HG03039 (cell line): ENCODE measurements around the gene RAI1.

Source experiments
- ATAC-seq: cut with Tn5 transposase; IDR thresholded peaks from one replicate; pipeline ENCODE4 v1.9.1; 2021; ENCODE audit warnings: mild to moderate bottlenecking, moderate library complexity; ENCODE audit not compliant: unreplicated experiment

Gene RAI1

GRCh38 chr17:17713839-17714238 is 32.6 kb downstream of the RAI1 start:
- no peak for ATAC-seq

GRCh38 chr17:17714261-17714866 is 33.1 kb downstream of the RAI1 start:
- no peak for ATAC-seq

- no peak for ATAC-seq
These were observed 33.6 kb downstream of the RAI1 start for GRCh38 chr17:17714879-17715278.

GRCh38 chr17:17716837-17717523 is 35.7 kb downstream of the RAI1 start:
- no peak for ATAC-seq

GRCh38 chr17:17718251-17718650 is 37.0 kb downstream of the RAI1 start:
- ATAC-seq: no peak

- ATAC-seq: no peak
These were observed 38.1 kb downstream of the RAI1 start for GRCh38 chr17:17719199-17719940.

- no peak for ATAC-seq
These were observed 38.8 kb downstream of the RAI1 start for GRCh38 chr17:17719966-17720543.

GRCh38 chr17:17721140-17721668 is 39.9 kb downstream of the RAI1 start:
- no peak for ATAC-seq

- no peak for ATAC-seq
These were observed 41.0 kb downstream of the RAI1 start for GRCh38 chr17:17722081-17722905.

- no peak for ATAC-seq
These were observed 41.7 kb downstream of the RAI1 start for GRCh38 chr17:17722906-17723353.

GRCh38 chr17:17723354-17724261 is 42.4 kb downstream of the RAI1 start:
- no peak for ATAC-seq

GRCh38 chr17:17724307-17725010 is 43.2 kb downstream of the RAI1 start:
- no peak for ATAC-seq

- ATAC-seq: no peak
These were observed 43.9 kb downstream of the RAI1 start for GRCh38 chr17:17725011-17725751.

GRCh38 chr17:17725752-17726457 is 44.6 kb downstream of the RAI1 start:
- no peak for ATAC-seq

- ATAC-seq: no peak
These were observed 45.3 kb downstream of the RAI1 start for GRCh38 chr17:17726458-17727060.

- ATAC-seq: no peak
These were observed 45.9 kb downstream of the RAI1 start for GRCh38 chr17:17727111-17727659.

- ATAC-seq: no peak
These were observed 46.9 kb downstream of the RAI1 start for GRCh38 chr17:17728146-17728545.
